GM13976 (cell line): ENCODE measurements around the gene ZNF407.
"Not testable (repeated sequence)": the region's sequence is repeated elsewhere in the genome, so short reads cannot be mapped to it uniquely, and the experiment has no call there.

ENCODE experiments used
- DNase-seq: peaks from one replicate; pipeline ENCODE4 v3.0.0; 2012; ENCODE audit warnings: low spot score
- CTCF ChIP-seq: IDR thresholded peaks from 2 replicates; pipeline ENCODE4 v1.5.1; 2012; ENCODE audit warnings: borderline replicate concordance, mild to moderate bottlenecking; ENCODE audit not compliant: insufficient read depth; ENCODE audit errors: extremely low read depth, missing control alignments, control extremely low read depth
- in situ Hi-C: fragments of 300-500 bp; cut with MboI; formaldehyde crosslinking; loops from one replicate; pipeline ENCODE4 v1.12.0; 2022; ENCODE audit warnings: low sequenced_read_pairs, mixed read lengths, inconsistent platforms; ENCODE audit not compliant: unreplicated experiment

The ZNF407 gene

DNA sequence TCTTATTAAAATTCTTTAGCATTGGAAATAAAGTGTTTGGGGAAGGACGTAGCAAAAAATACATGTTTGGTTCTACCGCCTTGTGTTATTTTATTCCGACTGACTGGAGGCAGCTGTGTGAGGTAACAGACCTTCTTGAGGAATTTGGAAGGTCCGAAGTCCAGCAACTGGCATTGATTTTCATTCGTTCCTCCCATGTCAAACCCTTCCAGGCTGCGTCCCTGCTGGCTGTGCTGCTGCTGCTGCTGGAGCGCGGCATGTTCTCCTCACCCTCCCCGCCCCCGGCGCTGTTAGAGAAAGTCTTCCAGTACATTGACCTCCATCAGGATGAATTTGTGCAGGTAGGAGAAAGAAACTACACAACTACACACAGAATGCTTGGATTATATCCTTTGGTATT is 41.5 kb upstream of the ZNF407 start:
- no peak for DNase-seq
- in situ Hi-C loops: loop anchor here (10.0 kb wide), 1 partner anchor 361 kb away; no protein-coding TSS in a partner anchor
- no peak for TF ChIP-seq CTCF

DNA sequence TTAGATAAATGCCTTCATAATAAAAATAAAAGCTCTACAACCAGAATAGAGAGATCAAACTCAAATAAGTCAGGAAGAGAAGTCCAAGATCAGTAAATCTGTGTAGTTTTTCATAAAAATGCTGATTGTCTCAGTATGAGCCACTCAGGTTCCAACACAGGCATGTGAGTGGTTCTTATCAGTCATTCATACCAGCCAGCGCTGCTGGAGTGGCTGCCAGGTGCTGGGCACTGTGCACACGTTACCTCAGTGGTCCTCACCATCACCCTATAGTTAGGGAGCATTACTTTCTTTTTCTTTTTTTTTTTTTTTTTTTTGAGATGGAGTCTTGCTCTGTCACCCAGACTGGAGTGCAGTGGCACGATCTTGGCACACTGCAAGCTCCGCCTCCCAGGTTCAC is 39.6 kb upstream of the ZNF407 start:
- DNase-seq: no peak
- TF ChIP-seq CTCF: no peak
- in situ Hi-C loops: loop anchor here (10.0 kb wide), 1 partner anchor 363 kb away; no protein-coding TSS in a partner anchor

GRCh38 chr18:74562131-74562730 is 35.4 kb upstream of the ZNF407 start:
- no peak for TF ChIP-seq CTCF
- no peak for DNase-seq
- in situ Hi-C loops: no loop called here

GRCh38 chr18:74562775-74563174 is 34.9 kb upstream of the ZNF407 start:
- in situ Hi-C loops: no loop called here
- no peak for TF ChIP-seq CTCF
- no peak for DNase-seq

DNA sequence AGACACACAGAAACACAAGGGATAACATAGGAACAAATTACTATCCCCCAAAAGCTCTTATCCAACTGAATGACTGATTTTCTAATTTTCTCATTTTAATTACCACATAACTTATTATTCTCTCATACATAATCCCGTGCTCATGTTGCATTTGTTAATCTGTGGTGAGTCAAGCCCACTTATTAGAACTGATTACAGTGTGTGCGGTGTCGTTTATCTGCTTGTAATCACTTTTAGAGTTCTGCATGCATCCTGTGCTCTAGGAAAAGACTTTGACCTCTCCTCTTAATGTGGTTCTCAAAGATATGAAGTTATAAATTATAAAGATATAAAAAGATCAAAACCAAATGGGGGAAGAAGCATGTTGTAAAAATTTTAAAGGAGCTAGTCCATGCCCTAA is 33.7 kb upstream of the ZNF407 start:
- DNase-seq: no peak
- in situ Hi-C loops: no loop called here
- no peak for TF ChIP-seq CTCF

DNA sequence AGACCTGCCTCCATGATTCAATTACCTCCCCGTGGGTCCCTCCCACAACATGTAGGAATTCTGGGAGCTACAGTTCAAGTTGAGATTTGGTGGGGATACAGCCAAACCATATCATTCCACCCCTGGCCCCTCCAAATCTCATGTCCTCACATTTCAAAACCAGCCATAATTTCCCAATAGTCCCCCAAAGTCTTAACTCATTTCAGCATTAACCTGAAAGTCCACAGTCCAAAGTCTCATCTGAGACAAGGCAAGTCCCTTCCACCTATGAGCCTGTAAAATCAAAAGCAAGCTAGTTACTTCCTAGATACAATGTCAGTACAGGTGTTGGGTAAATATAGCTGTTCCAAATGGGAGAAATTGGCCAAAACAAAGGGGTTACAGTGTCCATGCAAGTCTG is 32.5 kb upstream of the ZNF407 start:
- DNase-seq, in situ Hi-C loops: not testable (repeated sequence)

DNA sequence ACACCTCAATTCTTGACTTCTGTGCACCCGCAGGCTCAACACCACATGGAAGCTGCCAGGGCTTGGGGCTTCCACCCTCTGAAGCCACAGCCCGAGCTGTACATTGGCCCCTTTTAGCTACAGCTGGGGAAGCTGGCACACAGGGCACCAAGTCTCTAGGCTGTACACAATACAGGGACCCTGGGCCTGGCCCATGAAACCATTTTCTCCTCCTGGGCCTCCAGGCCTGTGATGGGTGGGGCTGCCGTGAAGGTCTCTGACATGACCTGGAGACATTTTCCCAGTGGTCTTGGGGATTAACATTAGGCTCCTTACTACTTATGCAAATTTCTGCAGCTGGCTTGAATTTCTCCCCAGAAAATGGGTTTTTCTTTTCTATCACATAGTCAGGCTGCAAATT is 31.7 kb upstream of the ZNF407 start:
- DNase-seq, in situ Hi-C loops: not testable (repeated sequence)

- DNase-seq: no peak
- no peak for TF ChIP-seq CTCF
- in situ Hi-C loops: no loop called here
Measured at GRCh38 chr18:74567822-74568221, 29.8 kb upstream of the ZNF407 start.
